Measurements from ENCODE around the gene TBC1D2B.

The TBC1D2B gene

GRCh38 chr15:78041946-78042345 lies 35.6 kb downstream of the TBC1D2B start:
- TF ChIP-seq TAF1 (IDR thresholded peaks at IDR 0.05; ENCODE audit: borderline replicate concordance, insufficient read depth, low read length) (no peak), SIN3A (IDR thresholded peaks at IDR 0.05; ENCODE audit: borderline replicate concordance, insufficient read depth, low read length) (no peak), FOXP2 (optimal IDR thresholded peaks at IDR 0.05; ENCODE audit: borderline replicate concordance, extremely low read depth, extremely low read length, insufficient read depth) (no peak), REST (IDR thresholded peaks at IDR 0.05; ENCODE audit: insufficient read depth in 1 of 2, low read depth in 2 of 2, low read length in 2 of 2) (no peak), POLR2AphosphoS5 (IDR thresholded peaks at IDR 0.05; ENCODE audit: low read depth, low read length) (no peak)

GRCh38 chr15:78040653-78041244 lies 36.8 kb downstream of the TBC1D2B start:
- TF ChIP-seq SIN3A (IDR thresholded peaks at IDR 0.05; ENCODE audit: borderline replicate concordance, insufficient read depth, low read length) (no peak), TAF1 (IDR thresholded peaks at IDR 0.05; ENCODE audit: borderline replicate concordance, insufficient read depth, low read length) (no peak), FOXP2 (optimal IDR thresholded peaks at IDR 0.05; ENCODE audit: borderline replicate concordance, extremely low read depth, extremely low read length, insufficient read depth) (no peak)

- TF ChIP-seq POLR2AphosphoS5 (IDR thresholded peaks at IDR 0.05; ENCODE audit: low read depth, low read length) (no peak), REST (IDR thresholded peaks at IDR 0.05; ENCODE audit: insufficient read depth in 1 of 2, low read depth in 2 of 2, low read length in 2 of 2) (no peak), TAF1 (IDR thresholded peaks at IDR 0.05; ENCODE audit: borderline replicate concordance, insufficient read depth, low read length) (no peak), FOXP2 (optimal IDR thresholded peaks at IDR 0.05; ENCODE audit: borderline replicate concordance, extremely low read depth, extremely low read length, insufficient read depth) (no peak), SIN3A (IDR thresholded peaks at IDR 0.05; ENCODE audit: borderline replicate concordance, insufficient read depth, low read length) (no peak)
Measured at GRCh38 chr15:78038585-78039247, 38.8 kb downstream of the TBC1D2B start.

- TF ChIP-seq REST (IDR thresholded peaks at IDR 0.05; ENCODE audit: insufficient read depth in 1 of 2, low read depth in 2 of 2, low read length in 2 of 2) (no peak), TAF1 (IDR thresholded peaks at IDR 0.05; ENCODE audit: borderline replicate concordance, insufficient read depth, low read length) (no peak), POLR2AphosphoS5 (IDR thresholded peaks at IDR 0.05; ENCODE audit: low read depth, low read length) (no peak)
Measured at GRCh38 chr15:78037779-78038305, 39.7 kb downstream of the TBC1D2B start.

- no peak for TF ChIP-seq FOXP2 (optimal IDR thresholded peaks at IDR 0.05; ENCODE audit: borderline replicate concordance, extremely low read depth, extremely low read length, insufficient read depth)
- no peak for TF ChIP-seq TAF1 (IDR thresholded peaks at IDR 0.05; ENCODE audit: borderline replicate concordance, insufficient read depth, low read length)
- TF ChIP-seq POLR2AphosphoS5 (IDR thresholded peaks at IDR 0.05; ENCODE audit: low read depth, low read length): no peak
- no peak for TF ChIP-seq SIN3A (IDR thresholded peaks at IDR 0.05; ENCODE audit: borderline replicate concordance, insufficient read depth, low read length)
- no peak for TF ChIP-seq REST (IDR thresholded peaks at IDR 0.05; ENCODE audit: insufficient read depth in 1 of 2, low read depth in 2 of 2, low read length in 2 of 2)
Measured at GRCh38 chr15:78037328-78037727, 40.2 kb downstream of the TBC1D2B start.
